Subcutaneous abdominal adipose tissue (tissue), 5 donors: Measurements from ENCODE around the gene HOOK2.
A peak's percentile ranks its signal among the peaks of the same experiment; 100 is the strongest.
"Not testable (repeated sequence)": the region's sequence is repeated elsewhere in the genome, so short reads cannot be mapped to it uniquely, and the experiment has no call there.

ENCODE experiments used
- H3K27ac ChIP-seq: one replicate; pipeline ENCODE4 v1.7.0; 2013; ENCODE audit warnings: low read depth, mild to moderate bottlenecking, inconsistent platforms, low read length, moderate library complexity
- H3K27me3 ChIP-seq, 5 donors: one replicate each; pipeline ENCODE4 v1.7.0; 2013; ENCODE audit warnings: low read length in 5 of 5, inconsistent platforms in 1 of 5; ENCODE audit not compliant: control insufficient read depth in 5 of 5, insufficient read depth in 4 of 5
- H3K36me3 ChIP-seq, 5 donors: one replicate each; pipeline ENCODE4 v1.7.0; 2013; ENCODE audit warnings: low read length in 5 of 5; ENCODE audit not compliant: control insufficient read depth in 5 of 5, insufficient read depth in 5 of 5
- H3K4me1 ChIP-seq, 5 donors: one replicate each; pipeline ENCODE4 v1.7.0; 2013; ENCODE audit warnings: low read length in 5 of 5, mild to moderate bottlenecking in 3 of 5, moderate library complexity in 1 of 5; ENCODE audit not compliant: control insufficient read depth in 5 of 5, insufficient read depth in 5 of 5
- H3K4me3 ChIP-seq, 5 donors: one replicate each; pipeline ENCODE4 v1.7.0; 2013; ENCODE audit warnings: low read length in 5 of 5, low read depth in 1 of 5
- H3K9ac ChIP-seq, 5 donors: one replicate each; pipeline ENCODE4 v1.7.0; 2013; ENCODE audit warnings: low read length in 5 of 5, mild to moderate bottlenecking in 4 of 5, moderate library complexity in 3 of 5
- H3K9me3 ChIP-seq, 5 donors: one replicate each; pipeline ENCODE4 v1.7.0; 2013; ENCODE audit warnings: low read length in 5 of 5; ENCODE audit not compliant: control insufficient read depth in 5 of 5
- donor health status: healthy.
- donor health status: healthy.
- donor health status: healthy.
- donor health status: healthy.
- donor health status: healthy.

HOOK2 gene, protein sequence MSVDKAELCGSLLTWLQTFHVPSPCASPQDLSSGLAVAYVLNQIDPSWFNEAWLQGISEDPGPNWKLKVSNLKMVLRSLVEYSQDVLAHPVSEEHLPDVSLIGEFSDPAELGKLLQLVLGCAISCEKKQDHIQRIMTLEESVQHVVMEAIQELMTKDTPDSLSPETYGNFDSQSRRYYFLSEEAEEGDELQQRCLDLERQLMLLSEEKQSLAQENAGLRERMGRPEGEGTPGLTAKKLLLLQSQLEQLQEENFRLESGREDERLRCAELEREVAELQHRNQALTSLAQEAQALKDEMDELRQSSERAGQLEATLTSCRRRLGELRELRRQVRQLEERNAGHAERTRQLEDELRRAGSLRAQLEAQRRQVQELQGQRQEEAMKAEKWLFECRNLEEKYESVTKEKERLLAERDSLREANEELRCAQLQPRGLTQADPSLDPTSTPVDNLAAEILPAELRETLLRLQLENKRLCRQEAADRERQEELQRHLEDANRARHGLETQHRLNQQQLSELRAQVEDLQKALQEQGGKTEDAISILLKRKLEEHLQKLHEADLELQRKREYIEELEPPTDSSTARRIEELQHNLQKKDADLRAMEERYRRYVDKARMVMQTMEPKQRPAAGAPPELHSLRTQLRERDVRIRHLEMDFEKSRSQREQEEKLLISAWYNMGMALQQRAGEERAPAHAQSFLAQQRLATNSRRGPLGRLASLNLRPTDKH

DNA sequence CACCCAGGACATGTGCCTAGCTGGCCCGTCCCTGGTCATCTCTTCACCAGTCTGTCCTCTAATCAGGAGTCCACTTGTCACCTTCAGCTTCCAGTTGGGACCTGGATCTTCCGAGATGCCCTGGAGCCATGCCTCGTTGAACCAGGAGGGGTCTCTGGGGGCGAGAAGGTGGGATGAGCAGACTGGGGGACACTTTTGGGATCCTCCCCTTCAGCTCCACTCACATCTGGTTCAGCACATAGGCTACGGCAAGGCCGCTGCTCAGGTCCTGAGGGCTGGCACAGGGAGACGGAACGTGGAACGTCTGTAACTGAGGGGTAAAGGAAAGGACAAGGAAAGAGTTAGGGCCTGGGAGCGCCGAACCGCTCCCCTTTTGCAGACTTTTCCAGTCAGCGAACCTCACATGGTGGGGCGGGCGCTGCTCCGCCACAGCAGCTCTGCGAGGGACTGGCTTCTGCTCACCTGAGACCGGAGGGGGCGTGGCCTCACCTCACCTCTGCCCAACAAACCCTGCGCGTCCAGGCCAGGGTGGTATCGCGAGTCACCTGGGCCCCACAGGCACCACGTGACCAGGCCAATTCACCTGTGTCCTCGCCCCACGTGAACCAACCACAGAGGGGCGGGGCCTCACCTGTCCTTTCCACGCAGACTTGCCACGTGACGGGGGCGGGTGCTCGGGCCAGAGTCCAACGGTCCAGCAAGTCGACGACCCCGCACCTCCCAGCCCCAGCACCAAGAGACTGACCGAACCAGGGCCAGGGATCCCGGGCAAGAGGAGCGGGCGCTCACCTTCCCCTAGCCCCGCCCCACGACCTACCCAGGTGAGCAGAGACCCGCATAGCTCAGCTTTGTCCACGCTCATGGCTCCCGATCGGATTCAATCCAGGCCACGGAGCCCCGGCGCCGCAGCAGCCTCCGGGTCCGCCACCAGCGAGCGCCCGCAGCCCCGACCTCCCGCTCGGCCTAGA, at the start of gene HOOK2:
Gene HOOK2, minus strand, starts transcription at position 965 of the 968 bp plus-strand sequence. Its CDS starts 103 bp downstream, at position 862.
- Histone ChIP-seq H3K27ac (peak within 1 kb of the TSS; percentile 84), H3K9ac (peak within 1 kb of the TSS in 4 of 5 donors; percentile 81 to 92 (median 88)), H3K4me1 (peaks cover 5 to 78% (median 75%) of the 10 kb centered on the region in 5 donors), H3K9me3 (no peaks in the 10 kb centered on the region), H3K4me3 (peak within 1 kb of the TSS; percentile 53 to 88 (median 76)), H3K36me3 (peaks cover 0 to 14% (median 7%) of the 10 kb centered on the region in 5 donors), H3K27me3 (peaks cover 0 to 3% (median 0%) of the 10 kb centered on the region in 5 donors)

- peaks cover 0 to 15% (median 12%) of the 10 kb centered on the region in 5 donors for H3K27me3 ChIP-seq
- no peaks in the 10 kb centered on the region for H3K36me3 ChIP-seq
- no peak overlapping the region for H3K27ac ChIP-seq
- peaks cover 0 to 9% (median 6%) of the 10 kb centered on the region in 5 donors for H3K4me1 ChIP-seq
- peaks cover 0 to 5% (median 3%) of the 10 kb centered on the region in 5 donors for H3K9me3 ChIP-seq
- H3K4me3 ChIP-seq: no peak overlapping the region
- H3K9ac ChIP-seq: no peak overlapping the region
Measured at GRCh38 chr19:12821761-12822160, 46.4 kb upstream of the HOOK2 start.

- not testable (repeated sequence) for H3K9me3 ChIP-seq, H3K4me3 ChIP-seq, H3K27ac ChIP-seq, H3K36me3 ChIP-seq, H3K27me3 ChIP-seq, H3K4me1 ChIP-seq, H3K9ac ChIP-seq
Measured at GRCh38 chr19:12817810-12818209, 42.5 kb upstream of the HOOK2 start.

- H3K36me3 ChIP-seq, H3K9ac ChIP-seq, H3K27ac ChIP-seq, H3K9me3 ChIP-seq, H3K4me1 ChIP-seq, H3K27me3 ChIP-seq, H3K4me3 ChIP-seq: not testable (repeated sequence)
Measured at GRCh38 chr19:12817188-12817587, 41.8 kb upstream of the HOOK2 start.

DNA sequence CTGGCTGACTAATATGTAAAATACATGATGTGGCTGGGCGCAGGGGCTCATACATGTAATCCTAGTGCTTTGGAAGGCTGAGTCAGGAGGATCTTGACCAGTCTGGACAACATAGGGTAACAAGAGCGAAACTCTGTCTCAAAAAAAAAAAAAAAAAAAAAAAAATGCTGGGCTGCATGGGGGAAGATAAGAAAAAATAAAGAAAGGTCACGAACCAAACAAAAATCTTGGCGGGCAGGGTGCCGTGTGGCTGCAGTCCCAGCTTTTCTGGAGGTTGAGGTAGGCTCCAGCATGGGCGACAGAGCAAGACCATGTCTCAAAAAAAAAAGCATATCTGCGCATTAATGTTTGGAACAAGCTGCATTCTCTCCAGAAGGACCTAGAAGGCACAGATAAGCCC, 39.7 kb upstream of the HOOK2 start:
- peaks cover 0 to 16% (median 7%) of the 10 kb centered on the region in 5 donors for H3K36me3 ChIP-seq
- no peaks in the 10 kb centered on the region for H3K4me1 ChIP-seq
- no peak overlapping the region for H3K4me3 ChIP-seq
- no peak overlapping the region for H3K27ac ChIP-seq
- H3K9ac ChIP-seq: no peak overlapping the region
- no peaks in the 10 kb centered on the region for H3K27me3 ChIP-seq
- no peaks in the 10 kb centered on the region for H3K9me3 ChIP-seq

DNA sequence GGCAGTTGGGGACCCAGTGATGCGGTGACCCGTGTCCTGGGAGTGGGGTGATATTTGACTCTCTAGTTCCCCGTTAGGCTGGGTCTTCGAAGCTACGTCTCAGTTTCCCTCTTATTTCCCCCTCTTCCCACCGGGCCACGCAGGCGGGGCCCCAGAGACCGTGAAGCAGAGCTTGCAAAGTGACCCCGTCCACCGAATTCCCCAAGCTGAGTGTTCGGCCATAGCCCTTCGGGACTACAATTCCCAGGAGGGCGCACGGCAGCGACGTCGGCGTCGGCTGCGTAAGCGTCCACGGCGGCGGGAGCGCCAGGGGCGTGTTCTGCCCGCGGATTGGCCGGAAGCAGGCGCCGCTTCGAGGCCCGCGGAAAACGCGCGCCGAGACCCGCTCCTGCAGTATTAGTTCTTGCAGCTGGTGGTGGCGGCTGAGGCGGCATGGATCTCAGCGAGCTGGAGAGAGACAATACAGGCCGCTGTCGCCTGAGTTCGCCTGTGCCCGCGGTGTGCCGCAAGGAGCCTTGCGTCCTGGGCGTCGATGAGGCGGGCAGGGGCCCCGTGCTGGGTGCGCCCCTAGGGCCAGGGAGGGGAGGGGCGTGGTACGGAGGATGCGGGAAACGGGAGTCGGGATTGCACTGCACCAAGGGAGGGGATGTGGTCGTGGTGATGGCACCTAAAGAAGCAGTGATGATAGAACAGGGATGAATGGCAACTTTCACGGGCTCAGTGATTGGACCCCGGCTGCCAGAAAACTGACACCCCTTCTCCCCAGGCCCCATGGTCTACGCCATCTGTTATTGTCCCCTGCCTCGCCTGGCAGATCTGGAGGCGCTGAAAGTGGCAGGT, 31.1 kb upstream of the HOOK2 start, which contains the start of gene RNASEH2A:
Gene RNASEH2A, plus strand, starts transcription at position 343 of the 840 bp plus-strand sequence. Its CDS starts 90 bp downstream, at position 433.
- Histone ChIP-seq H3K9me3 (no peaks in the 10 kb centered on the region), H3K4me3 (peak within 1 kb of the TSS; percentile 71 to 81 (median 75)), H3K36me3 (peaks cover 0 to 10% (median 3%) of the 10 kb centered on the region in 5 donors), H3K27ac (peak within 1 kb of the TSS; percentile 30), H3K4me1 (peaks cover 3 to 29% (median 27%) of the 10 kb centered on the region in 5 donors), H3K27me3 (no peaks in the 10 kb centered on the region), H3K9ac (peak within 1 kb of the TSS; percentile 38 to 90 (median 78))

- no peaks in the 10 kb centered on the region for H3K9me3 ChIP-seq
- H3K36me3 ChIP-seq: peaks cover 0 to 15% (median 10%) of the 10 kb centered on the region in 5 donors
- no peak overlapping the region for H3K27ac ChIP-seq
- peaks cover 11 to 45% (median 43%) of the 10 kb centered on the region in 5 donors for H3K4me1 ChIP-seq
- H3K9ac ChIP-seq: no peak overlapping the region
- H3K4me3 ChIP-seq: no peak overlapping the region
- no peaks in the 10 kb centered on the region for H3K27me3 ChIP-seq
Measured at GRCh38 chr19:12804051-12804450, 28.7 kb upstream of the HOOK2 start.

GRCh38 chr19:12802267-12803106, 27.1 kb upstream of the HOOK2 start:
- Histone ChIP-seq H3K4me1 (peaks cover 11 to 45% (median 43%) of the 10 kb centered on the region in 5 donors), H3K9ac (peak overlapping the region in 4 of 5 donors; percentile 63 to 94 (median 88)), H3K27ac (no peak overlapping the region), H3K4me3 (peak overlapping the region; percentile 79 to 97 (median 94)), H3K27me3 (no peaks in the 10 kb centered on the region), H3K9me3 (no peaks in the 10 kb centered on the region), H3K36me3 (peaks cover 0 to 19% (median 12%) of the 10 kb centered on the region in 5 donors)
